Testis (tissue), 2 donors: ENCODE data around the gene PIP5KL1.

Source experiments
- CTCF ChIP-seq, 3 experiments: fragments of 450-650 bp in 2 of 3; fragments of 200-600 bp in 1 of 3; sonication (generic) in 1 of 3; IDR thresholded peaks; one replicate each; pipeline ENCODE4 v1.5.1; 2016 to 2019; ENCODE audit warnings: antibody characterized with exemption in 3 of 3, mild to moderate bottlenecking in 2 of 3, moderate library complexity in 1 of 3
- POLR2A ChIP-seq: fragments of 450-650 bp; IDR thresholded peaks from one replicate; pipeline ENCODE4 v1.6.1; 2017; ENCODE audit warnings: antibody characterized with exemption, mild to moderate bottlenecking, moderate library complexity

GRCh38 chr9:127971357-127972235, 41.0 kb upstream of the PIP5KL1 start:
- TF ChIP-seq CTCF (IDR thresholded peaks at IDR 0.05): no peak
- no peak for TF ChIP-seq POLR2A
